PC-9 (cell line): ENCODE data around the gene ZBED1. TPM values are rescaled to one million over a fixed set of nuclear protein-coding genes. Genes with fewer than 3 reads are reported as not detected.
"Not testable (repeated sequence)": the region's sequence is repeated elsewhere in the genome, so short reads cannot be mapped to it uniquely, and the experiment has no call there.

ENCODE experiments used
- BruUV-seq: library from RNA; stranded (reverse); fragments of 400-500 nt; replicated peaks from 2 replicates; lab custom pipeline; 2021; lab: Mats Ljungman, UMichigan
- CTCF ChIA-PET: fragments of 300-600 bp; sonication (Branson Sonifier 250); formaldehyde crosslinking; loops from one replicate; lab custom pipeline; 2022; ENCODE audit warnings: antibody characterized with exemption; lab: Charles Lee
- POLR2A ChIA-PET: fragments of 300-600 bp; sonication (Branson Sonifier 250); formaldehyde crosslinking; loops from one replicate; lab custom pipeline; 2022; ENCODE audit warnings: antibody characterized with exemption; ENCODE audit not compliant: unreplicated experiment; lab: Charles Lee
- DNase-seq, 2 experiments: peaks; one replicate each; pipeline versions ENCODE4 v3.0.0 to v3.0.0-alpha.2; 2015 to 2022; ENCODE audit warnings: mixed read lengths in 1 of 2
- H2AFZ ChIP-seq: fragments of 200-600 bp; sonication (generic); 2 replicates; pipeline ENCODE4 v1.8.1; 2017; ENCODE audit warnings: antibody characterized with exemption
- H3F3A ChIP-seq: fragments of 200-600 bp; sonication (generic); 2 replicates; pipeline ENCODE4 v1.8.1; 2017; ENCODE audit warnings: antibody characterized with exemption, mild to moderate bottlenecking, low read depth; ENCODE audit not compliant: insufficient read depth
- H3K27ac ChIP-seq: fragments of 200-600 bp; sonication (generic); 2 replicates; pipeline ENCODE4 v1.6.1; 2016; ENCODE audit warnings: mixed run types
- H3K27me3 ChIP-seq: fragments of 200-600 bp; sonication (generic); 2 replicates; pipeline ENCODE4 v1.6.1; 2016; ENCODE audit warnings: low read depth, mixed run types; ENCODE audit not compliant: insufficient read depth
- H3K36me3 ChIP-seq: fragments of 200-600 bp; sonication (generic); 2 replicates; pipeline ENCODE4 v1.6.1; 2016; ENCODE audit warnings: low read depth, mixed run types
- H3K4me1 ChIP-seq: fragments of 200-600 bp; sonication (generic); replicated peaks from 2 replicates; pipeline ENCODE4 v1.6.1; 2016; ENCODE audit warnings: mixed run types; ENCODE audit not compliant: insufficient read depth
- H3K4me2 ChIP-seq: fragments of 200-600 bp; sonication (generic); 2 replicates; pipeline ENCODE4 v1.6.1; 2017; ENCODE audit warnings: mixed run types
- H3K4me3 ChIP-seq: fragments of 200-600 bp; sonication (generic); 2 replicates; pipeline ENCODE4 v1.6.1; 2016; ENCODE audit warnings: mixed run types
- H3K79me2 ChIP-seq: fragments of 200-600 bp; sonication (generic); 2 replicates; pipeline ENCODE4 v1.6.1; 2017; ENCODE audit warnings: low read depth, mixed run types
- H3K9me2 ChIP-seq: fragments of 200-600 bp; sonication (generic); 2 replicates; pipeline ENCODE4 v1.8.1; 2017; ENCODE audit warnings: mild to moderate bottlenecking; ENCODE audit not compliant: insufficient read depth
- H3K9me3 ChIP-seq: fragments of 200-600 bp; sonication (generic); 2 replicates; pipeline ENCODE4 v1.8.1; 2016; ENCODE audit warnings: low read depth; ENCODE audit not compliant: insufficient read depth
- H4K20me1 ChIP-seq: fragments of 200-600 bp; sonication (generic); 2 replicates; pipeline ENCODE4 v1.8.1; 2017; ENCODE audit not compliant: insufficient read depth
- CTCF ChIP-seq: fragments of 200-600 bp; sonication (generic); conservative IDR thresholded peaks from 2 replicates; pipeline ENCODE4 v1.6.1; 2017; ENCODE audit warnings: mixed run types, antibody characterized with exemption, mild to moderate bottlenecking, moderate library complexity
- EZH2 ChIP-seq: fragments of 200-600 bp; sonication (generic); IDR thresholded peaks from 2 replicates; pipeline ENCODE4 v1.8.0; 2017; ENCODE audit warnings: antibody characterized with exemption, low read depth
- intact Hi-C: fragments of 100-400 bp; cut with micrococcal nuclease; formaldehyde crosslinking; loops from one replicate; pipeline ENCODE4 v1.10.0; 2022; ENCODE audit not compliant: unreplicated experiment
- total RNA-seq: library from RNA; stranded (reverse); gene quantifications from 2 replicates; pipeline ENCODE4 v1.2.3, GENCODE V29; 2021

The ZBED1 gene
- total RNA-seq, 1 experiment from 2014 or later = 11.1 TPM

GRCh38 chrX:2521092-2521926 lies 20.5 kb upstream of the ZBED1 start:
- Histone ChIP-seq H3K27ac (no peak overlapping the region), H2AFZ (no peak overlapping the region), H3F3A (no peaks in the 10 kb centered on the region), H3K9me3 (no peaks in the 10 kb centered on the region), H4K20me1 (no peaks in the 10 kb centered on the region), H3K4me1 (no peaks in the 10 kb centered on the region), H3K27me3 (peaks cover 10% of the 10 kb centered on the region), H3K4me3 (no peak overlapping the region), H3K4me2 (no peak overlapping the region), H3K79me2 (no peaks in the 10 kb centered on the region), H3K36me3 (no peaks in the 10 kb centered on the region), H3K9me2 (no peaks in the 10 kb centered on the region)
- TF ChIP-seq EZH2 (no peak), CTCF (no peak)
- no peak for DNase-seq
- no TSS peak for BruUV-seq
- ChIA-PET POLR2A (no interaction called here), CTCF (no interaction called here)
- intact Hi-C loops = no loop called here

- ChIA-PET POLR2A (no interaction called here), CTCF (no interaction called here)
- Histone ChIP-seq H3K27ac (no peak overlapping the region), H3K9me2 (no peaks in the 10 kb centered on the region), H3K4me1 (no peaks in the 10 kb centered on the region), H3K9me3 (no peaks in the 10 kb centered on the region), H2AFZ (no peak overlapping the region), H3K4me2 (no peak overlapping the region), H3K27me3 (peaks cover 10% of the 10 kb centered on the region; the same call in 1 of the 2 replicates), H4K20me1 (no peaks in the 10 kb centered on the region), H3K36me3 (no peaks in the 10 kb centered on the region), H3K4me3 (no peak overlapping the region), H3F3A (no peaks in the 10 kb centered on the region), H3K79me2 (no peaks in the 10 kb centered on the region)
- BruUV-seq = no TSS peak
- intact Hi-C loops = no loop called here
- TF ChIP-seq EZH2 (no peak), CTCF (no peak)
- DNase-seq = no peak
Observed at GRCh38 chrX:2520539-2520938, 19.8 kb upstream of the ZBED1 start.

GRCh38 chrX:2519638-2520037 lies 18.9 kb upstream of the ZBED1 start:
- H3K9me3 ChIP-seq, DNase-seq, H3K27ac ChIP-seq, H3K79me2 ChIP-seq, H3K9me2 ChIP-seq, CTCF ChIA-PET, H3K4me1 ChIP-seq, H2AFZ ChIP-seq, H3F3A ChIP-seq, H3K36me3 ChIP-seq, H3K4me3 ChIP-seq, H3K27me3 ChIP-seq, intact Hi-C loops, POLR2A ChIA-PET, H4K20me1 ChIP-seq, BruUV-seq, H3K4me2 ChIP-seq: not testable (repeated sequence)
